K562 treated with DMSO at 1 percent for 4 hours (cell line): ENCODE measurements around the gene ARF4. TPM values are rescaled to one million over a fixed set of nuclear protein-coding genes. Genes with fewer than 3 reads are reported as not detected.

ENCODE experiments used
- total RNA-seq: library from RNA; unstranded; fragments of 300-600 nt; gene quantifications from 2 replicates; pipeline ENCODE4 v1.2.3, GENCODE V29; 2022; ENCODE audit not compliant: insufficient read depth

Gene ARF4
- 54.9 and 78.3 TPM in 2 replicates for total RNA-seq

GRCh38 chr3:57597127-57597923 lies at the start of gene ARF4:
Gene ARF4, minus strand, starts transcription at chr3:57597344. Its CDS starts 204 bp downstream, at chr3:57597140.

GRCh38 chr3:57555738-57556458 lies 41.2 kb downstream of the ARF4 start, which contains the start of gene PDE12:
Gene PDE12, plus strand, starts transcription at chr3:57556274. Its CDS starts 106 bp downstream, at chr3:57556380.

DNA sequence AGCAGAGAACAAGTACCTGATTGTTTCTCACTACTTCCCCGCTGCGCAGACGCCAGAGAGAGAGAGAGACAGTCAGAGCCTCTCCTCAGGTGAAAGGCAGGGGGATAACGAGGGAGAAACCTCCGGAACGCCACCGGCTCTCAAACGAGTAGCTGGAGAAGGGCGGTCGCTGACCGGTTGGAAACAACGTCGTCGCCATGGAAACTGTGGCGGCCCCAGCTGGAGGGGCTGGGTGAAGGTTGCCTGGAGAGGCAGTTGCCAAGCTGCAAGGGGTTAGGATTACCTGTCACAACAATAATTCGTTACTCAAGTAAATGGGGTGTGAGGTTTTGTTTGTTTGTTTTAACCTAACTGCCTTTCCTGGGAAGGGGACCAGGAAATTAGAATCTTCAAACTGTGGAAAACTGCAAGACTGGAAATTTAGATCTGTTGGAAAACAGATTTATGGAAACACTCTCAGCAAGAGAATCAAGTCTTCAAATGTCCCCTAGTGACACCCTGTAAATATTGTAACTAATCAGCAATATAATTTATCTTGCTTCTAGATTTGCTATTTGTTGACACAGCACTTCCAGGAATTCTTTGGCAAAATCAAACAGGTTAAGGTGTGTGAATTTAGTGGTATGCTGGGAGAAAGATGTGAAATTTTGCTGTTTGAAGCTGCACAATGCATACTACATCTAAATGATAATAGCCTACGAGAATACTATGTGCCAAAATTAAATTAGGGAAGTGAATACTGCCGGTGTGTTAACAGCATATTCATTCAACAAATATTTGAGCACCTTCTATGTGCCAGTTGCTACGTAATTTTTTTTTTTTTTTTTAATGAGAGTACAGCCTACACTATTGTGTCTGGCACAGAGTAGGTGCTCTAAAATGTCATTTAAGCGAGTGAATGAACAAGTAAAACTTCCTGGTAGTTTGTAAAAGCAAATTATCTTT lies 52.7 kb downstream of the ARF4 start, which contains the start of gene DNAH12:
Gene DNAH12, minus strand, starts transcription at position 164 of the 945 bp plus-strand sequence. CDS start 1,474 bp downstream, outside the sequence.

Other genes with a start within 250 kb of the ARF4 start
- not detected in 2 replicates for gene DNAH12, start 53.0 kb downstream of the ARF4 start, total RNA-seq
- gene PDE12, start 41.1 kb downstream of the ARF4 start, total RNA-seq, result 8.2 and 9.4 TPM in 2 replicates
- 4.7 and 5.7 TPM in 2 replicates for gene DENND6A, start 95.7 kb upstream of the ARF4 start, total RNA-seq
- gene SLMAP, start 159.0 kb upstream of the ARF4 start, total RNA-seq, result 15.5 and 17.5 TPM in 2 replicates